NOMO-1 (cell line): ENCODE data around the gene PRUNE2.
A peak's percentile ranks its signal among the peaks of the same experiment; 100 is the strongest.
"Not testable (repeated sequence)": the region's sequence is repeated elsewhere in the genome, so short reads cannot be mapped to it uniquely, and the experiment has no call there.

Experiments
- DNase-seq, 2 experiments: peaks; one replicate each; lab custom pipeline; 2025; ENCODE audit not compliant: unreplicated experiment in 2 of 2; lab: John Stamatoyannopoulos, UW

PRUNE2 gene, protein sequence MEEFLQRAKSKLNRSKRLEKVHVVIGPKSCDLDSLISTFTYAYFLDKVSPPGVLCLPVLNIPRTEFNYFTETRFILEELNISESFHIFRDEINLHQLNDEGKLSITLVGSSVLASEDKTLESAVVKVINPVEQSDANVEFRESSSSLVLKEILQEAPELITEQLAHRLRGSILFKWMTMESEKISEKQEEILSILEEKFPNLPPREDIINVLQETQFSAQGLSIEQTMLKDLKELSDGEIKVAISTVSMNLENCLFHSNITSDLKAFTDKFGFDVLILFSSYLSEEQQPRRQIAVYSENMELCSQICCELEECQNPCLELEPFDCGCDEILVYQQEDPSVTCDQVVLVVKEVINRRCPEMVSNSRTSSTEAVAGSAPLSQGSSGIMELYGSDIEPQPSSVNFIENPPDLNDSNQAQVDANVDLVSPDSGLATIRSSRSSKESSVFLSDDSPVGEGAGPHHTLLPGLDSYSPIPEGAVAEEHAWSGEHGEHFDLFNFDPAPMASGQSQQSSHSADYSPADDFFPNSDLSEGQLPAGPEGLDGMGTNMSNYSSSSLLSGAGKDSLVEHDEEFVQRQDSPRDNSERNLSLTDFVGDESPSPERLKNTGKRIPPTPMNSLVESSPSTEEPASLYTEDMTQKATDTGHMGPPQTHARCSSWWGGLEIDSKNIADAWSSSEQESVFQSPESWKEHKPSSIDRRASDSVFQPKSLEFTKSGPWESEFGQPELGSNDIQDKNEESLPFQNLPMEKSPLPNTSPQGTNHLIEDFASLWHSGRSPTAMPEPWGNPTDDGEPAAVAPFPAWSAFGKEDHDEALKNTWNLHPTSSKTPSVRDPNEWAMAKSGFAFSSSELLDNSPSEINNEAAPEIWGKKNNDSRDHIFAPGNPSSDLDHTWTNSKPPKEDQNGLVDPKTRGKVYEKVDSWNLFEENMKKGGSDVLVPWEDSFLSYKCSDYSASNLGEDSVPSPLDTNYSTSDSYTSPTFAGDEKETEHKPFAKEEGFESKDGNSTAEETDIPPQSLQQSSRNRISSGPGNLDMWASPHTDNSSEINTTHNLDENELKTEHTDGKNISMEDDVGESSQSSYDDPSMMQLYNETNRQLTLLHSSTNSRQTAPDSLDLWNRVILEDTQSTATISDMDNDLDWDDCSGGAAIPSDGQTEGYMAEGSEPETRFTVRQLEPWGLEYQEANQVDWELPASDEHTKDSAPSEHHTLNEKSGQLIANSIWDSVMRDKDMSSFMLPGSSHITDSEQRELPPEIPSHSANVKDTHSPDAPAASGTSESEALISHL (N-terminal part only)

DNA sequence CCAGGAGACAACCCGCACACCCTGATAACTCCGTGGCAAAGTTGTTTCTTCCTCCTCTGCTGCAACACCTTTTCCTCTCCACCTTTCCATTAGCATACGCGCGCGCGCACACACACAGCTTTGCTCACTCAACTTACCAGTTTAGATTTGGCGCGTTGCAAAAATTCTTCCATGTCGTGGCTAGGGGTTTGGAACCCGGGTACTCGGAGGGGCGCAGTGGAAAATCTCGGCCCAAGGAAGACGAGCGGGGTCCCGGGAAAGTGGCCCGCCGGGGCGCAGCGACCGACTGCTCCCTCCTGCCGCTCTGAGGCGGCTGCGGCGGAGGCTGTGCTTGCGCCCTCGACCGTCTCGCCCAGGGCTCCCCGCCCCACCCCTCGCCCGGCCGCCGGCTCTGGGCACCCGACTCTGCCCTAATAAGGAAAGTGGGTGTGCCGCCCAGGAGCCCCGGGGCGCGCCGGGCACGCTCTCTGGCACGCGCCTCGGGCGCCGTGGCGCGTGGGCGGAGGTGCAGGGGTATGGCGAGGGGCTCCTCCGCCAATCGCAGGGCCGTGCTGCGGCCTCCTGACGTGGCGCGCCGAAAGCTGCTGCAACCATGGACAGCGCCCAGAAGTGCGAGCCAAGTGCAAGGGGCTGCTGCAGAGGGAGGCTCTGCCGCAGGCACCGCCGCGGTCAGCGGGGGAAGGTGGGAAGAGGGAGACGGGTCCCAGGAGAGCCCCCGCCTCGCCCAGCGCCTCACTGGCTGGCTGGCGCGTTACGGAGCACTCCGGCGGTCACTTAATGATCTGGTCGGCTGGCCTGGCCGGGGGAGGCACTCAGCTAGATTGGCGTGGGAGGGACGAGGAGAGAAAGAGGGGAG lies at the start of gene PRUNE2:
TSS of gene PRUNE2 (minus strand) at position 324 of the 856 bp plus-strand sequence. CDS start at position 173, 151 bp downstream.
- DNase-seq = peak; percentile 11 to 33

DNA sequence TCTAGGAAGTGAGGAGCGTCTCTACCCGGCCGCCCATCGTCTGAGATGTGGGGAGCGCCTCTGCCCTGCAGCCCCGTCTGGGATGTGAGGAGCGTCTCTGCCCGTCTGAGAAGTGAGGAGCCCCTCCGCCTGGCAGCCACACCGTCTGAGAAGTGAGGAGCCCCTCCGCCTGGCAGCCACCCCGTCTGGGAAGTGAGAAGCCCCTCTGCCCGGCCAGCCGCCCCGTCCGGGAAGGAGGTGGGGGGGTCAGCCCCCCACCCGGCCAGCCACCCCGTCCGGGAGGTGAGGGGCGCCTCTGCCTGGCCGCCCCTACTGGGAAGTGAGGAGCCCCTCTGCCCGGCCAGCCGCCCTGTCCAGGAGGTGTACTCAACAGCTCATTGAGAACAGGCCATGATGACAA lies 49.5 kb upstream of the PRUNE2 start:
- DNase-seq = not testable (repeated sequence)

DNA sequence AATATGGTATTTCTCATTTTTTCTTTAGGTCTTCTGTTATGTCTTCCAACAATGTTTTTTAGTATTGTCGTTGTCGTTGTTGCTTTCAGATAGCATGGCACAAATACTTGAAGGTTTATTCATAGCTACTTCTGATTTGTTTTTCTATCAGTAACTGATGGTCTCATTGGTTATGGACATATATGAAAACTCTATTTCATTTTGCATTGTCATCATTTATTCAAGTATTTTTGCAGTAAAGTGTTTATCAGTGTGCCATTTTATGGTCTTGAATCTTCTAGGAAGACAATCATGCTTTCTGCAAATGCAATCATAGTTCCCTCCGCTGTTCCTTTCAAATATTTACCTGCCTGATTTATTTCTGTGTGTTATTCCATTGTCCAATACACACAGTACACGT lies 44.0 kb upstream of the PRUNE2 start:
- no peak for DNase-seq

DNA sequence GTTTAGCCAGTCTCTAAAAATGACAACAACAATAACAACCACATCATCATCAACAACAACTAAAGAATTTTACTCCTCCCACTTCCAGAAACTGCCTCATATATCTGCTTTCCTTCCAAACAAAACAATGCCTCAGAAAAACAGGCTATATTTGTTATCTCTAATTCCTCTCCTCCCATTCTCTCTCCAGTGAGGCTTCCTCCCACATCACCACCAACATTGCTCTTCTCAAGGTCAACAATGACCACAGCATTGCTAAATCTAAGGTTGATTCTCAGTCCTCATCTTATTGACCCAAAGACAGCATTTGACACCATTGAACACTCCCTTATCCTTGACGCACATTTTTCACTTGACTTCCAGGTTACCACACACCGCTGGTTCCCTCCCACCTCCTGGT lies 38.1 kb upstream of the PRUNE2 start:
- no peak for DNase-seq

DNA sequence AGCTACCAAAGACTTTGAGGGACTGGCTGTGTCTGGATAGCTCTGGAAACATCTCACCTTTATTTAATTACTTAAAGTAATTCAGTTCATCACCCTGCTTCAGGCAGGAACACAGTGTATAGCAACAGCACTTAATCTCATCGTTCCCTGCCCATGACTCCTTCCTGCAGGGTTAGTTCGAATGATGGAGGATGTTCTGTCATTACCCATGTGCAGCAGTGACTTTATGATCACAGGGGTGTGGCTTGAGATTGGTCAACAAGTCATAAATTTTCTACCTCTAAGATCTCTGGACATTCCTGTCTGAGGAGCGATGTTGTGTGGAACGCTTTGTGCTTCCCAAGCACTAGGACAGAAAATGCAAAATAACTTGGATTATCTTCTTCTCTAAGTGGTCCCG lies 37.1 kb upstream of the PRUNE2 start:
- DNase-seq = no peak

DNA sequence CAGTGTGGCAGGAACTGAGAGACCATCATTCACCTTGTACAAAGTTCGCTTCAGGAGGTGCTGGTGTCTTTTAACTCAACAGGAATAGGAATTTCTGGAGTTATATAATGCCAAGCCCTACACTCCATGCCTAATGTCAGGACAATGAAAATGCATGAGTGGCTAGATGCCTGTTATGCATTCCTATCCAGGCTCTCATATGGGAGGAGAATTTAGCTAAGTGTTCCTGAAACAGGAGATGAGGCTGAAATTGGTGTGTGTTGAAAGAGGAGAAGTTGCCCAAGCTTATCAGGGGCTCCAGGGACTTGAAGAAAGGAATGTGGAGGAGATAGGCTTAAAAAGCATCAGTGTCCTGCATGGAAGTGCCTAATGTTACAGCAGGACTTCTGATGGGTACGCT lies 26.8 kb upstream of the PRUNE2 start:
- DNase-seq = no peak

DNA sequence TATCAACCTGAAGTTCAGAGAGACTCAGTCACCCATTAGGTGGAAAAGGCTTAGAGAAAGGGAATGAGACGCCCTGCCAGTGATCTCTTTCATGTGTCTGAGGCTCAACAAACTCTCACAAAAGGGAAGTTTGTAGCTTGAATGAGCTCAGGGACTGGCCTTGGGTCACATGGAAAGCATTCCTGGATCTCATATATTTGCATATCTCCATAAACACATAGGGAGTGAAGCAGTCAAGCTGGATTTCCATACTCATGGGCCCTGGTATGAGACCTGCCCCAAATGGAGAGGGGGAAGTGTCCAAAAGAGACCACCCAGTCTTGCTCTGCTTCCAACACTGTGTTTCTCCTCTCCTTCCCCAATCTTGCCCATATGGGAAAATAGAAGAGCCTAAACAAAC lies 26.4 kb upstream of the PRUNE2 start:
- no peak for DNase-seq

DNA sequence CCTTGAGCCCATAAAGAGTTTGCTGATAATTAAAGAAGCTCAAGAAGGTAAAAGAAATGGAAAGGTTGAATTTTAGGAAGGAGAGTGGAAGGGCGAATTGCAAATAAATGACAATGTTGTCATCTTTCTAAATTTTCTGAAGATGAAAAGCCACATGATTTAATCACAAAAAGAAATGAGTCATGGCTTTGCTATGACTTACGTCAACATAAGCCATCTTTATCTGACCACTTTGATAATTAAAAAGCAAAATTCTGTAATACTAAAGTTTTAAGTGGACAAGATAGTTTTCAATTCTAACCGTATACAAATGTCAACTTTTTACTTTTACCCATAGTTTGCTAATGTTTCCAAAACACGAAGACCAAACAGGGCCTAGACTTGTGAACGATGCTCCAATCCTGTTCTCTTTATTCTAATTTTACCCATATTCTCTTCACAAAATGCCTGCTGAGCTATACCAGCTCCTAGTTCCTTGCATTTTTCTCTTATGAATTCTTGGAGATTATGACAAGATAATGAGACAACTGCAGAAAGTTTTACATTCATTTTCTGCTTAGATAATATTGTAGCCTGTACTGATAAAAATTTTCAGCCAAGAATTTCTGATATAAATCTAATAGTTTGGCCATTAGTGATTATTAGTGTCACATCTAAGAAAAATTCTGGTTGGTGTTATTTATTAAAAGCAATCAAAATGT lies 21.8 kb upstream of the PRUNE2 start:
- DNase-seq = no peak

DNA sequence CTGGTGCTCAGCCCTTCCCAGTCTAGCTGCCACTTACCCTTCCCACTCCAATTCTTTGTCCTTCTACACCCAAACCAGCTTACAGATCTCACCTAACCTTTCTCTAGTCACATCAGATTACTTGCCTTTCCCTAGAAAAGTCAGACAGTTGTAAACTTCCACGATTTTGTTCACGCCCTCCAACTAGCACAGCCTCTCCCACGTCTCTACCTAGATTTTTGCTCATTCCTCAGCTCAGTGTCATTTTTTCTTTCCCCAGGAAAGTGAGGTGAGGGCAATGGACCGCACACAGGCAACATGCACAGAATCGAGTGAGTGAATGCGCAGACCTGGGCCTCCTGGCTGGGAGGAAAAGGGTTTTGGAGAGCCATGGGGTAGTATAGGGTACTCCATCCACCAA lies 20.9 kb upstream of the PRUNE2 start:
- no peak for DNase-seq

DNA sequence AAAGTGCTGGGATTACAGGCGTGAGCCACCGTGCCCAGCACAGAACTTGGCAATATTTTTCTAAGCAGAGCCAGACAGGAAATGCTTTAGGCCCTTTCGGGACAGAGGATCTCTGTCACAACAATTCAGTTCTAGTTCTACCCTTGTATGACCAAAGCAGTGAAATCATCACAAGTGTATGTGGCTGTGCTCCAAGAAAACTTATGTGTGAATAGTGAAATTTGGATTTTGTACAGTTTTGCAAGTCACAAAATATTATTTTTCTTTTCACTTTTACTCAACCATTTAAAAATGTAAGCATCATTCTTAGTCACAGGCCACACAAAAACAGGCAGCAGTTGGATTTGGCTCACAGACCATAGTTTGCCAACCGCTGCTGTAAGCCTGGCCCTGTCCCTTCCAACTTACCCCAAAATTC lies 20.4 kb upstream of the PRUNE2 start:
- no peak for DNase-seq

DNA sequence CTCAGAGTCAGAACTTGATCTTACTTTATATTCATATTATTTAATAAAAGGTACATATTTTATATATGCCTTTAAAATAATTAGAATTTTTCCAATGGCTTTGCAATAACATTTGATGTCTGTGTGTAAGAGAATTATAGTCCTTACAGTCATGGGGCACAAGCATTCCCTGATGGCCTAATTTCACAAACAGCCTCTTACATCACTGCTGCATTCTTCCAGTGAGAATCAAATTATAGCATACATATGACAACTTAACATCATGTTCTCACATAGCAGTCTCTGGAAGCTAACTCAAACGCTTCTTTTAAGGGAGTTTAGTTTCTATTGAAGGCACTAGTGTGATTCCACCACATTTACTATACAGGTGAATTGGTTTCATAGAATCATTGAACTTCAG lies 15.3 kb upstream of the PRUNE2 start:
- DNase-seq = no peak

DNA sequence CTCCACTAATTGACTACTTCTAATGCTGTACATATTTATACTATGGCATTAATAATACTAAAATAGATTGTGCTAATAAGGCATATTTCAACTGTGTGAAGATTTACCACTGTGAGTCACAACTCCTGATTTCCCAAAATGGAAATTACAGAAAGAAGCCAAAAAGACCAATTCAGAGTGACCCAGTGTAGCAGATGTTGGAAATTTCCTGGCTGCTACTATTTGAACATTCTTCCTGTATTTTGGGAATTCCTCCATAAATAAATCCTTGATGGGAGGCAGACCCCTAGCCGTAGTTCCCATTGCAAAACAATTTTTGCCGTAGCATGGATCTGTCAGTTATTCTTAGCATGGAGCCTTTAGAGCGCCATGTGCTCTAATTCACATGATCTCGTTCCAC lies 11.4 kb upstream of the PRUNE2 start:
- no peak for DNase-seq

DNA sequence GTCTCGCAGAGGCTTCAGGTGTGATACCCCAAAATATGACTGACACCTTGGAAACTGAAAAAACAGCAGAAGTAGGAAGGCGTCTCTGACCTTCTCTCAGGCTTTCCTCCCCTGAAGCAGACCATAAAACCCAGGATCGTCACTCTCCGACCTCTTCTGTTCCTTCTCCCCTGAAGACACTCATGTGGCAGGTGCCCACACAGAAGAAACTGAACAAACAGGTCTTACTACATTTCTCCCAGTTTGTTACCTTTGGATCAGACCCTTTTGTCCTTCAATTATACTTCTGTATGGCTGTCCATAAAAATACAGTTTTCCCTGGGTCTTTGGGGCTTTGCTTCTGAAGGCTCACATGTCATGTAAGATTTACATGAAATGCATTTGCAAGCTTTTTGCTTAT lies 10.3 kb upstream of the PRUNE2 start:
- no peak for DNase-seq

DNA sequence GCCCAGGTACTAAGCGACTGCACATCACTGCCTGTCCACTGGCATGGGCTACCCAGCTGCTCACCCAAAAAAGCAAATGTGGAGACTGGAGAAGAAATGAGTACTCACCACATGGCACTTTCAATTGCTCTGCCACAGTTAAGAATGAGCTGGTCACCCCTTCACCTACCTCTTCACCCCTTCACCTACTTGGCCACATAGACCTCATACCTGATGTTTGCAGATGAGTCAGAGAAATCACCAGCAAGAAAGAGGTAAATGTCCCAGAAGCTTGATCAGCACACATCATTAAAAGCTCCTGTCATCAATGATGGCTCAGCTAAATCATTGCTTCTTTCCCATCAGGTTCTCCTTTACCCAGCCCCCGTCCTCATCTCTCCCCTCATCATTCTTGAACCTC lies 7.6 kb upstream of the PRUNE2 start:
- DNase-seq = no peak

DNA sequence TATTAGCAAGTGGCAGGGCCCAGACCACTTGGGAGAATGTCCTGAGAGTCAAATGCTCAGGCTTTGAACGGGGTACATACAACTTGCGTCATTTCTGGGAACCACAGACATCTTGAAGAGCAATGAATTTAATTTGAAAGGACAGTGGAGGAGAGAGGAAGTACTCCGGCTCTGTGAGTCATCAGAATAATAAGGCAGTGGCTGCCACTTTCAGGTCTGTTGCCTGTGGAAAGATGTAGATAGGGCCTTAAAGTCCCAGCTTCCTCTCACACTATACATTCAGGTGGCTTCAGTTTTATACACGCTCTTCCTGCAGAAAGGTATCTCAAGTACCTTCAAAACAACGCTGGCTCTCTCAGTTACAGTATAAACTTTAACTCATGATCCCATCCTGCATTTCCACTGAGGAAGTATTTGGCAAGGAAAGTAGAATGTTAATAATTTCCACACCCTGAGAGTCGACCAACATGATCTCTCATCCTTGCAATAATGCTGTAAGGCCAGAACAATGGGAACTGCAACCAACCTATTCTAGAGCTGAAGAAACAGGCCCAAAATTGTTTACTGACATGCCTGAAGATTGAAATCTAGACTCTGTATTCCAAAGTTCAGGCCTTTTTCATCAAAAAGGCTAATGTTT lies 6.8 kb upstream of the PRUNE2 start:
- peak; percentile 28 to 51 for DNase-seq

DNA sequence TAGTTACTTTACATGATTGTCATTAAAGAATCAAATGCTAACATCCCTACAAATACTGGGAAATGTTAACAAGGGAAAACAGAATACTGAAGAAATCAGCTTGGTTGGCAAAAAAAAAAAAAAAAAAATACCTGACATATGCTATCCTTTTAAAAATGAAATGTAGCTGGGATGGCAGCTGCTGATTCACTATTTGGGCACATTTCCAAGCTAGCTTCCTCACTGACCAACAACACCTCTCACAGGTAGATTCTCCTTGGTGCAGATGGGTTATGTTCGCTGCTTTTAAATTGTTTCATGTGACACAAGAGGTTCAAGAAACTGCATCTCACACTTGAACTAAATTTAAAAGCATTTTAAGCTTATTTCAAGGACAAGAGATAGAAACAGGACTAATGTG lies 6.1 kb upstream of the PRUNE2 start:
- no peak for DNase-seq

DNA sequence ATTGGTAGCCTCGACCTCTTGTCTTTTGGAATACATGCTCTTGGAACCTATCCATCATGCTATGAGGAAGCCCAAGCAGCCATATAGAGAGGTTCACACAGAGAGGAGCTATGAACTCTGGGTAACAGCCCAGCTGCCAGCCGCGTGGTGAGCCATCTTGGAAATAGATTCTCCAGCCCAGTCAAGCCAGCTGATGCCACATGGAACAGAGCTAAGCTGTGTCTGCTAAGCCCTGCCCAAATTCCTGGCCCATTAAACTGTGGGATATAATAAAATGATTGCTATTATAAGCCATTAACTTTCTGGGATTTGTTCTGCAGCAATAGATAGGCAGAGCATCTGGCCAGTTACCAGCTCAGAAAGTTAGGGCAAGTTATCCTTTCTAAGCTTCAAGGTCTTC lies 4.9 kb upstream of the PRUNE2 start:
- no peak for DNase-seq

DNA sequence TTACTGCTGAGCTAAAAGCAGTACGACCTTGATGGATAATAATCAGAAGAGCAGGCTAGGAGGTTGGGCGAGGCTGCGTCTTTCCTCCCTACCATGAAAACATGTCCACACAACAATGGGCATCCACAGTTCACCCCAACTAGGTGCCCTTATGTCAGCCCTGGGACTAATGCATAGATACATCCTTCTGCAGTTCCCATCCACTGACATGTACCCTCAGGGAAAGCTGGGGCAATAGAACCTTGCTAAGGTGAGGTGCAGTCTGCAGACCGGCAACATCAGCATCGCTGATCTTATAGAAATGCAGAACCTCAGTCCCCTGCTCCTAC lies 697 bp upstream of the PRUNE2 start:
- no peak for DNase-seq
